ENCODE measurements around the gene QPCT.
"Not testable (repeated sequence)": the region's sequence is repeated elsewhere in the genome, so short reads cannot be mapped to it uniquely, and the experiment has no call there.

The QPCT gene

GRCh38 chr2:37402636-37403035 is 58.2 kb downstream of the QPCT start:
- no peak for DNase-seq (ENCODE audit: low read depth)
- no peak for TF ChIP-seq CTCF (IDR thresholded peaks at IDR 0.05; ENCODE audit: control insufficient read depth, insufficient read depth, low read depth, low read length, missing control alignments)
- H3K4me3 ChIP-seq (ENCODE audit: control insufficient read depth, low read depth, low read length): no peak overlapping the region

DNA sequence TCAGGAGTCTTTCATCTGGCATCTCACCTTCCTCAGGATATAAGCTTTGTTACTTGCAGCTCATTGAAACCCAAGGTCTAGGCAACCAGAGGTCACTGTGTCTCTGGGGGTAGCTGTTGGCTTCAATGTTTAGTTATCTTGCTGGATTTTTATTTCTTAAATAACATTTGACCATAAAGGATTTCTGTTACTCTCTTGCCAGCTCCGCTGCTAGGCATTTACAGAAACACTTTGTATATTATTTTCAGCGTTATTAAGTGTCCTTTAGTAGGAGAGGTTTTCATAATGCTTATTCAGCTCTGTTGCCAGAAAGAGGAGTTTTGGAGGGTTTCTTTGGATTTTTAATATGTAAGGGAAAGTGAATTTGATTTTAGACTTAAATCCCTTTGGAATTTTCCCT is 61.4 kb downstream of the QPCT start:
- DNase-seq (ENCODE audit: low read depth): no peak
- TF ChIP-seq CTCF (IDR thresholded peaks at IDR 0.05; ENCODE audit: control insufficient read depth, insufficient read depth, low read depth, low read length, missing control alignments): no peak
- H3K4me3 ChIP-seq (ENCODE audit: control insufficient read depth, low read depth, low read length): no peak overlapping the region

DNA sequence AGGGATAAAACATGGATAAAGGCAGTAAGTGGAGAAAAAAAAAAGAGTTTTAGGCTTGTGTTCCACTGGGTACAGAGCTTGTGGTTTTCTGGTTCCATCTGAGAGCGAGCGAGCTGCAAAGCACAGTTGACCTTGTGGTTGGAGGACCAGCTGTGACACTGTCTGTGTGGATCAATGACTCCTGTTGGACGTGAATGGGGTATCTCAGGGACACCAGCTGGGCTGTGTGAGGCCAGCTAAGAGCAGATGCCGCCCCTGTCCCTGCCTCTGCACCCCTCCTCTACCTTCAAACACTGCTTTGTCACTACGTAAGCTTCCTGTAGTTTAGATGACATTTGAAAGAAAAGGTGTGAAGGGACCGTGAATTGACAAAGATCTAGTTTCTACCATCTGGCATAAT is 67.8 kb downstream of the QPCT start:
- TF ChIP-seq CTCF (IDR thresholded peaks at IDR 0.05; ENCODE audit: control insufficient read depth, insufficient read depth, low read depth, low read length, missing control alignments): no peak
- H3K4me3 ChIP-seq (ENCODE audit: control insufficient read depth, low read depth, low read length): no peak overlapping the region
- DNase-seq (ENCODE audit: low read depth): no peak

- not testable (repeated sequence) for DNase-seq (ENCODE audit: low read depth); H3K4me3 ChIP-seq (ENCODE audit: control insufficient read depth, low read depth, low read length)
Observed at GRCh38 chr2:37413911-37414469, 69.6 kb downstream of the QPCT start.

DNA sequence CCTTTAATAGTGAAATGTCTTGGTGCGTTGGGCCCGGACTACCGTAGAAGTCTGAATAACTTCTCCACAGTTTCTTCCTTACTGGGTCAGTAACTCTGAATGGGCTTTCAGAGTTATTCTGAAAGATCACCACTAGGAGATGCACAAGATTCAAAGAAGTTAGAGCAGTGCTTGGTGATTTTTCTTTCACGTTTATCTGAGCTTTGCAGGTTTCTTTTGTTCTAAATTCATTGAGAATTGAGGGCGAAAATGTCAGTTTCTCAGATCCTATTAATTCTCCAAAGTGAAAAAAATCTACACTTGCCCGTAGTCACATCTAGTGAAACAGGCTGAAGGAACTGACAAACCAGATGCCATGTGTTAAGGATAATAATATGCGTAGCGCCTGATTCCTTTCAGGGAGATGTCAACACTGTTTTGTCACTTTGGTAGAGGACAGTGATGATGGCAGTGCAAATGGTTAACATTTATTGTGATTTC is 70.1 kb downstream of the QPCT start:
- peak; percentile 54 for DNase-seq (ENCODE audit: low read depth)
- H3K4me3 ChIP-seq (ENCODE audit: control insufficient read depth, low read depth, low read length): no peak overlapping the region
- peak; percentile 79 for TF ChIP-seq CTCF (IDR thresholded peaks at IDR 0.05; ENCODE audit: control insufficient read depth, insufficient read depth, low read depth, low read length, missing control alignments)

DNA sequence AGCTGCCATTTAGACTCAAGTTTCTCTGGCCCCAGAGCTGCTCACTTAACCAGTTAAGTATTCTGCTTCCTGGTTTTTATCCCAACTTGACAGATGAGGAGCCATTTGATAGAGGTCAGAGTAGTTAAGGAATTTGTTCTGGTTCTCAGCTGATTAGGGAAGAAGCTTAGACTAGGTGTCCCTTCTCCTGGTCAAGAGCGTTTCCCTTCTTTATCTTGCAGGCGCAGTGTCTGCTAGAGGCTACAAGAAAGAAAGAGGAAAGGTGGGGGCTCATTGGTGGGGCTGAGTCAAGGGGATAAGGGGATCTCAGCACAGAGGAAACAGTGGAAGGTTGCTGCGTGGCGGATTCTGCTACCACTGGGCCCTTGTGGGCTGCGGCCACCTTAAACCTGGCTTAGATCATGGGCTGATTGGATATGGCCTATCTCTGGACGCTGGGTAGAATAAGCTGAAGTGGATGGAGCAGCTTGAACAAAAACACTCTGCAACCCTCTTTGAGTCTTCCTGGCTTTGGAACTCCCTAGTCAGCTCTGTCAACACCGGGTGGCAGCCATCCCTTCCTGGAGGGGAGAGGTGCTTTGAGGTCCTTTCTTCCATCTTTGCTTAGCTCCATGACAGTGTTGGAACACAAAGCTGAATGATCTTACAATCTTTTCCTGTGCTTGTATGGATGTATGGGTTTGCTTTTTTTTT is 70.8 kb downstream of the QPCT start:
- no peak for DNase-seq (ENCODE audit: low read depth)
- TF ChIP-seq CTCF (IDR thresholded peaks at IDR 0.05; ENCODE audit: control insufficient read depth, insufficient read depth, low read depth, low read length, missing control alignments): peak; percentile 47
- no peak overlapping the region for H3K4me3 ChIP-seq (ENCODE audit: control insufficient read depth, low read depth, low read length)

DNA sequence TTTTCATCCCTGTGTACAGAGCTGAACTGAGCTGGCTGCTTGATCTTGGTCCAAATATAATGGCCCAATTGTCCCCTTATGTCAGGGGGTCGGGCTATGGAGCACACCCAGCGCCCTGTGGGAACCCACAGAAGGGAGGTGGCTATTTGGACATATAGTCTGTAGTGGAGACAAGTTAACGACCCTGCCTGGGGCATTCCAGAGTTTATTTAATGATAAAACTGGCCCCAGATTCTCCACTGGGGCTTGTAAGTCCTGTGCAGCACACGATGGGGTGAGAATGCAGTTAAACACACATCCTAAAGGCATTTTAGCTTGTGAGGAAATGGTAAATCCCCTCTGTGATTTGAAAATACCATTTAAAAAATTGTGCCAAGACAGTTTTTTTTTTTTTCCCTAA is 72.9 kb downstream of the QPCT start:
- peak; percentile 86 for DNase-seq (ENCODE audit: low read depth)
- H3K4me3 ChIP-seq (ENCODE audit: control insufficient read depth, low read depth, low read length): no peak overlapping the region
- peak; percentile 10 for TF ChIP-seq CTCF (IDR thresholded peaks at IDR 0.05; ENCODE audit: control insufficient read depth, insufficient read depth, low read depth, low read length, missing control alignments)

Data from AG09309 (cell line).